Keratinocyte (primary cell): ENCODE data around the gene INAFM2. TPM values are rescaled to one million over a fixed set of nuclear protein-coding genes. Genes with fewer than 3 reads are reported as not detected.

Experiments used
- DNase-seq: peaks from one replicate; pipeline ENCODE4 v3.0.0-alpha.2; 2011; ENCODE audit warnings: low read depth, missing footprints, low spot score
- FAIRE-seq: peaks from 2 replicates; lab custom pipeline; 2011; peaks lifted over from hg19 to GRCh38; lab: Jason Lieb, UNC
- H2AFZ ChIP-seq: 2 replicates; pipeline ENCODE4 v1.6.0; 2012; ENCODE audit warnings: low read length, control low read depth, inconsistent platforms; ENCODE audit not compliant: control insufficient read depth
- H3K27ac ChIP-seq: 2 replicates; pipeline ENCODE4 v1.5.1; 2011; ENCODE audit warnings: low read length; ENCODE audit not compliant: control insufficient read depth, insufficient read depth
- H3K27me3 ChIP-seq: 3 replicates; pipeline ENCODE4 v1.6.0; 2011; ENCODE audit warnings: low read length; ENCODE audit not compliant: control insufficient read depth, insufficient read depth; ENCODE audit errors: extremely low read depth
- H3K36me3 ChIP-seq, 2 experiments: 2 replicates in 1 of 2; 3 replicates in 1 of 2; pipeline ENCODE4 v1.5.1; 2011; ENCODE audit warnings: low read length in 2 of 2, mild to moderate bottlenecking in 1 of 2; ENCODE audit not compliant: control insufficient read depth in 2 of 2, insufficient read depth in 2 of 2; ENCODE audit errors: extremely low read depth in 1 of 2
- H3K4me1 ChIP-seq: 3 replicates; pipeline ENCODE4 v1.5.1; 2011; ENCODE audit warnings: low read length; ENCODE audit not compliant: control insufficient read depth, insufficient read depth; ENCODE audit errors: extremely low read depth
- H3K4me2 ChIP-seq: 3 replicates; pipeline ENCODE4 v1.6.0; 2011; ENCODE audit warnings: low read depth, low read length; ENCODE audit not compliant: control insufficient read depth, insufficient read depth; ENCODE audit errors: extremely low read depth
- H3K4me3 ChIP-seq, 3 experiments: fragments of 200-600 bp in 1 of 3; sonication (generic) in 1 of 3; 2 replicates in 2 of 3; 3 replicates in 1 of 3; pipeline ENCODE4 v1.5.1; 2011 to 2016; ENCODE audit warnings: low read length in 3 of 3, mild to moderate bottlenecking in 3 of 3, control low read depth in 2 of 3, inconsistent platforms in 1 of 3, low read depth in 1 of 3, mixed read lengths in 1 of 3, mixed run types in 1 of 3, moderate library complexity in 1 of 3; ENCODE audit not compliant: control insufficient read depth in 2 of 3, insufficient read depth in 2 of 3; ENCODE audit errors: extremely low read depth in 1 of 3
- H3K79me2 ChIP-seq: 2 replicates; pipeline ENCODE4 v1.6.0; 2012; ENCODE audit warnings: low read length; ENCODE audit not compliant: control insufficient read depth, insufficient read depth
- H3K9ac ChIP-seq: 3 replicates; pipeline ENCODE4 v1.6.0; 2011; ENCODE audit warnings: low read length; ENCODE audit not compliant: control insufficient read depth, insufficient read depth; ENCODE audit errors: extremely low read depth
- H3K9me1 ChIP-seq: 3 replicates; pipeline ENCODE4 v1.6.0; 2011; ENCODE audit warnings: low read length; ENCODE audit not compliant: control insufficient read depth, insufficient read depth; ENCODE audit errors: extremely low read depth
- H3K9me3 ChIP-seq: 2 replicates; pipeline ENCODE4 v1.5.1; 2012; ENCODE audit warnings: low read depth, low read length; ENCODE audit not compliant: control insufficient read depth
- H4K20me1 ChIP-seq: 3 replicates; pipeline ENCODE4 v1.6.0; 2011; ENCODE audit warnings: low read length; ENCODE audit not compliant: control insufficient read depth, insufficient read depth; ENCODE audit errors: extremely low read depth
- CTCF ChIP-seq, 3 experiments: IDR thresholded peaks in 1 of 3; conservative IDR thresholded peaks in 1 of 3; optimal IDR thresholded peaks in 1 of 3; 2 replicates in 2 of 3; 3 replicates in 1 of 3; pipeline versions ENCODE3 to v1.5.1; 2011; ENCODE audit warnings: low read length in 3 of 3, mild to moderate bottlenecking in 3 of 3, moderate library complexity in 2 of 3, control low read depth in 1 of 3, inconsistent platforms in 1 of 3; ENCODE audit not compliant: insufficient read depth in 2 of 3; ENCODE audit errors: extremely low read depth in 1 of 3
- EZH2 ChIP-seq: IDR thresholded peaks from one replicate; pipeline ENCODE4 v1.6.1; 2012; ENCODE audit warnings: inconsistent platforms, mild to moderate bottlenecking, low read length, moderate library complexity
- dilution Hi-C: fragments of 300-500 bp; cut with MboI; formaldehyde crosslinking; loops from one replicate; pipeline ENCODE4 v1.7.0; 2020; ENCODE audit warnings: low sequenced_read_pairs; ENCODE audit not compliant: extremely low pct_ligation_motif_present
- polyA plus RNA-seq, 5 experiments: library from polyadenylated mRNA; depleted of rRNA in 3 of 5; stranded (reverse) in 3 of 5; stranded (forward) in 1 of 5; unstranded in 1 of 5; fragments of >200 nt; gene quantifications; 1 replicate in 1 of 5; 2 replicates in 3 of 5; 3 replicates in 1 of 5; pipeline versions ENCODE4 v1.2.1 to v1.2.3, GENCODE V29; 2011 to 2012; ENCODE audit warnings: missing spikeins in 2 of 5, low read depth in 1 of 5, low replicate concordance in 1 of 5

INAFM2 gene
- polyA plus RNA-seq, 1 donor (not counting 4 experiments of a cell fraction or from before 2014, with no cell fraction given): 15.2 TPM

- TF ChIP-seq EZH2 (no peak), CTCF (optimal IDR thresholded peaks at IDR 0.05 in 1 of 3, IDR thresholded peaks at IDR 0.05 in 1 of 3, conservative IDR thresholded peaks at IDR 0.05 in 1 of 3; ENCODE audit: extremely low read depth in 1 of 3, insufficient read depth in 2 of 3, low read length in 3 of 3) (no peak)
- Histone ChIP-seq H3K9ac (no peak within 1 kb of the TSS), H4K20me1 (peaks cover 2% of the 10 kb centered on the region), H3K4me1 (peaks cover 14% of the 10 kb centered on the region), H3K9me3 (no peaks in the 10 kb centered on the region), H3K36me3 (no peaks in the 10 kb centered on the region), H3K4me2 (peak within 1 kb of the TSS; percentile 76), H3K4me3 (peak within 1 kb of the TSS; percentile 29 to 62 (median 55)), H3K27me3 (peaks cover 45% of the 10 kb centered on the region), H3K27ac (no peak within 1 kb of the TSS), H3K79me2 (no peaks in the 10 kb centered on the region), H2AFZ (peak within 1 kb of the TSS; percentile 51), H3K9me1 (no peaks in the 10 kb centered on the region)
- dilution Hi-C loops: no loop called here
- FAIRE-seq (no peak), DNase-seq (no peak)
These were observed 40.5 kb upstream of the INAFM2 start, which contains the start of gene ANKRD63 for GRCh38 chr15:40282869-40283614. Gene ANKRD63, minus strand, starts transcription at chr15:40283064. Its CDS starts 478 bp downstream, at chr15:40282586.

GRCh38 chr15:40283615-40284300, 39.7 kb upstream of the INAFM2 start:
- Histone ChIP-seq H3K27ac (no peak overlapping the region), H3K4me1 (peaks cover 14% of the 10 kb centered on the region), H3K79me2 (no peaks in the 10 kb centered on the region), H3K4me2 (no peak overlapping the region), H3K9me1 (no peaks in the 10 kb centered on the region), H2AFZ (no peak overlapping the region), H3K36me3 (no peaks in the 10 kb centered on the region), H3K9me3 (no peaks in the 10 kb centered on the region), H3K9ac (no peak overlapping the region), H3K27me3 (peaks cover 46% of the 10 kb centered on the region), H3K4me3 (no peak overlapping the region), H4K20me1 (peaks cover 2% of the 10 kb centered on the region)
- dilution Hi-C loops: no loop called here
- FAIRE-seq (no peak), DNase-seq (no peak)
- TF ChIP-seq EZH2 (peak; percentile 77), CTCF (optimal IDR thresholded peaks at IDR 0.05 in 1 of 3, IDR thresholded peaks at IDR 0.05 in 1 of 3, conservative IDR thresholded peaks at IDR 0.05 in 1 of 3; ENCODE audit: extremely low read depth in 1 of 3, insufficient read depth in 2 of 3, low read length in 3 of 3) (no peak)
